ENCODE measurements around the gene WIZ.
"Not testable (repeated sequence)": the region's sequence is repeated elsewhere in the genome, so short reads cannot be mapped to it uniquely, and the experiment has no call there.

Gene WIZ

GRCh38 chr19:15428956-15429824, 20.6 kb downstream of the WIZ start:
- DNase-seq, result no peak

DNA sequence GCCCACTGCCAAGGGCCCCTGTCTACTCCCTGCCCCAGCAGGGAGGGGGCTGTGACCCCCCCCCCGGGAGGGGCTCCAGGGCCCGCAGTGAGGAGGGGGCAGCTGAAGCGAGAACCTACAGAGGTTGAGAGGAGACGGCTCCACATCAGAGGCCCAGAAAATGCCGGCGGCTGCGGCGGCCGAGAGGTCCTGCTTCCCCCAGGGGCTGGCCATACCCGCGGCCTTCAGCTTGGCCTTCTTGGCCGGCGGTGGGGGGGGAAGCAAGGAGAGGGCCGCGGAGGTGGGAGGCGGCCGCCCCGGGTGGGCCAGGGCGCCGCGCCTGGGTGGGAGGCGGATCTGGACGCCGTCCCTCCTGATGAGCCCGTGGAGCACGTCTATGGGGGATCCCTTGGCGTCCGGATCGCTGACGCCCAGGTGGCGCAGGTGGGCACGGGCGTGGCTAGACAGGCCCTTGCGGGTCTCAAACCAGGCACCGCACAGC, 21.7 kb downstream of the WIZ start:
- DNase-seq, result no peak

GRCh38 chr19:15427350-15427700, 22.4 kb downstream of the WIZ start:
- DNase-seq, result no peak

DNA sequence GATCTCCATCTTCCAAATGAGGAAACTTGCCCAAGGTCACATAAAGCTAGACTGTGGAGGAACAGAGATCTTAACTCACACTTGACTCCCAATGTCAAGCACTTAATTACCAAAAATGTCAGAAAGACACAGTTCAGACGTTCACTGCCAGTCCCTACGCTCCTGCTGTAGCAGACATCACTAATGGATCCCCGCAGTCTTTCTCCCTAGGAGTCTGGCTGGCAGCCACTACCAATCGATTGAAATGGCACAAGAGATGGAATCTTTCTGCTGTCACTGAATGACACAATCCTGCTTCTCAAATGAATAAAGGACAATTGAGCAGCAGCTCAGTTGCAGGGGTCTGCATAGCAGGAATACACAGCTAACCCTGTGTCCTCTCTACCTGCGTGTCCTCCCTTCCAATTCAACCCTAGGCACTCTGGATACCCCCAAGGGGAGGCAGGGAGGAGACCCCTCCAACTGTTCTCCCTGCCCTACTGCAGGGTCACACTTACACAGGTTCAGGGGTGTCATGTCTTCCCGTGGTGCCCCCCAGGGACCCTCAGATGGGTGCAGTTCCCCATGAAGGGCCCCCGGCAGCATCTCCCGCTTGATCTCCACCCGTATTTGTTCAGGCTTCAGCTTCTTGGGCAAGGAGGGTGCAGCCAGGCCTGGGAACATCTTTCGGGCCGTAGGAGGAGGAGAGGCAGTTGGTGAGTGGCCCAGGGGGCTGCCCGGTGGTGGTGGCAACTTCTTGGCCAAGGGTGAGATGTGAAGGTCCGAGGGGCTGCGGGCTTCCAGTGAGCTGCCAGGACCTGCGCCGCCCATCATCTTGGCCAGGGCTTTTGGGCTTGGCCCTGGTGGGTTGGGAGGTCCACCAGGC, 23.0 kb downstream of the WIZ start:
- DNase-seq, result no peak

DNA sequence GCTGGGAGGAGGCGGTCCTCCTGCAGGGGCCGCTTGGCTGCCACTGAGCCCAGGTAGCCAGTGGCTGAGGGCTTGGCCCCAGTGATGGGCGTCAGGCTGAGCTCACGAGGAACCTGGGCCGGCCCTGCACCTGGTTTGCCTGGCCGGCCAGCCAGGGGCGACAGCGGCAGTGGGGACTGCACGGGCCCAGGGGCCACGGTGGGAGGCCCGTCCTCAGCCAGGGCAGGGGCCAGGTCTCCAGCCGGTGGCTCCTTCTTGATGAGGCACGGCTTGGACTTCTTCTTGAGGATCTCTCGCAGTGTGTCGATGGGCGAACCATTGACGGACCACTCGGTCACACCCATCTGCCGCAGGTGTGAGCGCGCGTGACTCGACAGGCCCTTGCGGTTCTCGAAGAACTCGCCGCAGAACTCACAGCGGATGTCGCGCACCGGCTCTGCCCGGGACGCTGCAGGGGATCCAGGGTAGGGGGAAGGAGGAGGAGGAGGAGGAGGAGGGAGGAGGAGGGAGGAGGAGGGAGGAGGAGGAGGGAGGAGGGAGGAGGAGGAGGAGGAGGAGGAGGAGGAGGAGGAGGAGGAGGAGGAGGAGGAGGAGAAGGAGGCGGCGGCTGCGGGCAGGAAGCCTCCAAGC, 24.3 kb downstream of the WIZ start:
- DNase-seq, result no peak

GRCh38 chr19:15424692-15425272, 25.0 kb downstream of the WIZ start:
- no peak for DNase-seq

- no peak for DNase-seq
Measured at GRCh38 chr19:15424121-15424520, 25.6 kb downstream of the WIZ start.

DNA sequence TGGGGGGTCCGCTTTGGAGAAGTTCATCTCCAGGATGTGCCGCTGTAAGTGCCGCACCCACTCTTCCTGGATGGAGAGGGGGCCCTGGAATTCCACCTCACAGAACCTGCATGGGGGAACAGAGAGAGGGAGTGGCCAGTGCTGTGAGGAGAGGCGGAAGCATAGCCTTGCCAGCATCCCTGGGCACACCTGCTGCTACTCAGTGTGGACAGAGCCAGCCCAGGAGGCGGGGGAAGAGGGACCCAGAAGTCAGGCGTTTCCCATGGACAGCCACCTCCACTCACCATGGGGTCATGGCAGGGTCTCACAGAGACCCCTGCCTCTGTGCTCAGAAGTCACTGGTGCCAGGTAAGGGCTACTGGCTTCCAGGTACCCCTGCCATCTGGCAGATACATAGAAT, 26.6 kb downstream of the WIZ start:
- no peak for DNase-seq

DNA sequence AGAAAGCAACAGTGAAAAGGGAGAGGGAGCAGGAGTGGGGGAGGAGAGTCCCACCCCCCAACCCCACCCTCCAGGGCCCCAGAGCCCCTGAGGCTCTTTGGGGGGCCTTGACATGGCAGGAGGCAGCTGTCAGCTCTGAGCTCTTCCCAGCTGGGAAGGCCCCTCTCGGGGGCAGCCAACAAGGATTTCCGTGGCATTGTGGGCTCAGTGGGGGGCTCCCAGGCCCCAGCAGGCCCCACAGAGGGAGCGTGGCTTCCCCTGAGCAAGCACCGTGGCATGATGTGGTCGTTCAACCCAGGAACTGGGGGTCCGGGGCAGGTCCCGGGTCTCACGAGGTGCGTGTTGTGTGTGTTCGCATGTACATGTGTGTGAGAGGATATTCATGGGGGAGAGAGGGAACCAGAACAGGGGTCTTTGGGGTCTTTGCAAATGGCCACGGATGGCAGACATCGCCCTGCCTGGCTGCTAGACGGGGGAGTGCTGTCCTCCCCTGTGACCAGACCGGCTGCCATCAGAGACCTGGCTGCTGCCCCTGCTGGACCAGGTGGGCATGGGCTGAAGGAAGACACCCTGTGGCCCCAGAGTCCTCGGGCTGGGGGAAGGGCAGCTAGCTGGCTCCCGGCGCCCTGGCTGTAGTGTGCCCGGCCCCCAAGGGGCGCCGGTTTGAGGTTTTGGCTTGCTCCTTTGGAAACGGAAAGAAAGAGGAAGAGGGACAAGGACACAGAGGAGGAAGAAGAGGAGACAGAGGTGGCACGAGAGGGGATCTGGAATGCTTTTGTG, 27.3 kb downstream of the WIZ start:
- DNase-seq, result no peak

DNA sequence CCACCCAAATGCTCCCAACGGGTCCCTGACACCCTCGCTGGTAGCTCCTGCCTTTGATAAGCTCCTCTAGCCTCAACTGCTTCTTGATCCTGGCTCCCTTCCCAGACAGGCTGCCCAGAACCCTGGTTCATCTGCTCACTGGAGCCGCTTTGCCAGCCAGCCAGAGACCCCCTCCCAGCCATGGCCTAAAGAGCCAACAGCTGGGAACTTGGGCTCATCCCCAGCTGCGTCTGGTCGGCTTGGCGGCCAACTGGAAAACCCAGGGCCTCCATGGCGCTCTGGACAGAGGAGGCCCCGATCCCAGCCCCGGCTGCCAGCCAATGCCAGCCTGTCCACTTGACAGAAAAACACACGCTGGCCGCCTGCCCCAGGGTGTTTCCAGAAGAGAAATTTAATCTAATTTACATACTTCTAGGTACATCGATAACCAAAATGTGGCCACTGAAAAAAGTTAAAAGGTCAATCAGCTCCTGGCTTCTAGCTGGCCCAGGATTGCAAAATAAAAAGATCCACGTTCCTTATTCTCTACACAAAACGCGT, 28.0 kb downstream of the WIZ start:
- no peak for DNase-seq

GRCh38 chr19:15421136-15421695, 28.5 kb downstream of the WIZ start:
- DNase-seq, result no peak

- no peak for DNase-seq
Measured at GRCh38 chr19:15419413-15420025, 30.2 kb downstream of the WIZ start.

DNA sequence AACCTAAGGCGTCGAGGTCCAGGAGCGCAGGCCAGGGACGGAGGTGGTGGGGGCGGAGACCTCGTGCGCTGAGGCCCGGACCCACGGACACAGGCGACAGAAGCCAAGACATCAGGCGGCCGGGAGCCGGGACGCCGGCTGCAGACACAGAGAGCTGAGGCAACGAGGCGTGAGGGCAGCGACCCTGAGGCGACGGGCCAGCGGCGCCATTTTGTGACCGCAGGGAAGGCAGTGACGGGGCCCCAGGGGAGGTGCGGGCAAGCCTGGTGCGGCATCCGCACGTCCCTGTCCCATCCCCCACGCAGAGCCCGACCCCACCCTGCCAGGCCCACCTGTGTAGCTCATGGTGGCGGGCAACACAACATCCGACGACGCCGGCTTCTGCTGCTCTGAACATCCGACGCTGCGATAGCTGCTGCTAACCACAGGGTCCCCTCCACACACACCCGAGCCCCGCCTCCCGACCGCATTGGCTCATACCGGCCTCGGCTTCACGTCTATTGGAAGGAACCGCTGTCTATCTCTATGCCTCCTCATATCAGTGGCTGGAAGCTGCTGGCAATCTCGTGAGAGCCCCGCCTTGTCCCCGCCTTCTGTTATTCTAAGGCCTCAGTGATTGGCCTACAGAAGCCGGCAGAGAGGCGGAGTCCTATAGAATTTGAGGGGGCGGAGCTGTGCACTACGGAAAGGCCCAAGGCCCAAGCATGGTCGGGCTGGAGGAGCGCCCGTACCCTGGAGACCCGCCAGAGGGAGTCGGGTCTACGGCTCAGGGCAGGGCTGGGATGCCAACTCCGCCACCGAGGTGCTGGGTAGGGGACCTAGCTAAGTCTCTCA, 31.0 kb downstream of the WIZ start, which contains the start of gene AKAP8L:
TSS of gene AKAP8L (minus strand) at position 410 of the 834 bp plus-strand sequence. CDS start at position 345, 65 bp downstream.
- peak; percentile 99 for DNase-seq

DNA sequence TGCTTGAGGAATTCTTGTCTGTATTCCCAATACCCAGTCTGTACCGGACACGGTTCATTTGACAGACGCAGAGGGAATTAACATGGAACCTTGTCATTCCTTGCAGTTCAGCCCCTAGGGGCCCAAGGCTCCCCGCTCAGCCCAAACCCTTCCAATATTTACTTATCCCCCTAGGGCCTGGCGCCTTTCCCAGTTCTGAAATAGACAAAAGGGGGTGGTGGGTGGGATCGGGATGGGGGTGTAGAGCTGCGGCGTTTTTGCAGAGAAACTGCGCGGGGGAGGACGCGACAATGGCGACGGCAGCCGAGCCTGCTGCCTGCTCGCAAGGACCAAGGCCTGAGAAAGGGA, 31.6 kb downstream of the WIZ start:
- DNase-seq, result peak; percentile 36

DNA sequence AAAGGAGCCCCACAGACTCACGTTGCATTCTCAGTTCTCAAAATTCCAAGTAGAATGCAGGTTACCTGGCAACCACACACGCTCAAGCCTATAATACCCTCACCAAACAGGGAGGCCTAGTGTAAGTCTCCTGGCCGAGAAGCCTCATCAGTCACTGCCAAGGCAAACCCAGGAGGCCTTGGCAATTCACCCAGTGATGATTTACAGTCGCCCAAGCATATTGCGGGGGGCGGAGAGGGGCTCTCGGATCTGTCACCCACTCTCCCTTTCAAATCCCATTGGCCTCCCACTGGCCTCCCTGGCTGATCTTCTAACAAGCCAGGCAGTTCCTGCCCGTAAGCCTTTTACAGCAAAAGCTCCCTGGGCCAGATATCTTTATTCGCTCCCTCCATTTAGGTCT, 32.1 kb downstream of the WIZ start:
- no peak for DNase-seq

GRCh38 chr19:15412832-15413231, 36.9 kb downstream of the WIZ start:
- DNase-seq, result no peak

- not testable (repeated sequence) for DNase-seq
Measured at GRCh38 chr19:15411351-15411750, 38.4 kb downstream of the WIZ start.

- DNase-seq, result no peak
Measured at GRCh38 chr19:15404780-15405211, 45.0 kb downstream of the WIZ start.

DNA sequence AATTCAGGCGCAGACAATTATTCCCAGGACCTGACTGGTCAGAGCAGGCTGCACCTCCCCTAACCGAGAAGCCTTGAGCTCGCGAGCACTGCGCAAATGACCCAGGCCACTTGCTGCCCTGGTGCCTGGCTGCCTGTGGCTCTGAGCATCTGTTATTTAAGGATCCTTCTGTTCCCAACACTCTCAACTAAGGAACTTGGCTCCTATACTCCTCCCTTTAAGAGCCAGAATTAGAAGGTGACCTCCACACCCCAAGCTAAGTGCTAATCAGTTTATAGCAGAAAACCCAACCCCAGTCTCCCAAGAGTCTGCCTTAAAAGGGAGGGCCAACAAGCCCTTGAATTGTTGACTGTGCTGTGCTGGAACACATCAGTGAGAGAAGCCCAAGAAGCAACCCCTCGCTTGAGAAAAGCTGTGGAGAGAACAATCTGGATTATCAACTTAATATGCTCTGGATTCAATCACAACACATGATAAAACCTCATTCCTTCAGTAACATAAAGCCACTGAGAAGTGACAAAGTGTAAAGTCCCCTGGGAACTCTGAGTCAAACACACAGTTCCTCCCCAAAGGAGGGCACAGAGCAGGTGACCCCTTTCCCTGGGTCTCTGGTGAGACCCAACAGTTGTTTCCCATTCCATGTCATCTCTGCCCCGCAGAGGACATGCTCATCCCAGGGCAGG, 45.5 kb downstream of the WIZ start:
- DNase-seq, result no peak

- no peak for DNase-seq
Measured at GRCh38 chr19:15403151-15403531, 46.6 kb downstream of the WIZ start.
